Activated CD4-positive, CD25-positive, alpha-beta regulatory T cell (primary cell): Measurements from ENCODE around the gene C1orf198.

Source experiments
- DNase-seq, 4 experiments: peaks; one replicate each; lab custom pipeline; 2025; lab: John Stamatoyannopoulos, UW

Gene C1orf198

DNA sequence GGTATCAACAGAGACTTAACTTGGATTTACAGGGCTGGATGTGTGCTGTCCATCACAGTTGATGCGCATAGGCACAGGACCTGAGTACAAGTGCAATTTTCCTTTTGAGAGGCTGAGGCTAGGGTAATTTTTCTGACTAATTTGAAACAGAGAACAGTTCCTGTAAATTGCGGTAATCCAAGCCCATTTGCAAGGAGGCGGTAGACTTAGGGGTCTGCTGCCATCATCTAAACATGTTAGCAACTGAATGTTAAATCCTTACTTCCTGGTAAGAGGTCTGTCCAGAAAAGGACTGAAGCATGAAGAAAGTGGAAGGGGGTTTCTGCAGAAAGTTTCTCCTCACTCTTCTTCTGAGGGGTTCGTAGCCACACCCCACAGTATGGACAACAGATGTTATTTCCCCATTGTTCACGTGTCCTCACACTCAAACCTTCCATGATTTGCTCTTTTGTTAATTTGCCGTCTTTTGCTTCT, 23.7 kb upstream of the C1orf198 start:
- DNase-seq: no peak

DNA sequence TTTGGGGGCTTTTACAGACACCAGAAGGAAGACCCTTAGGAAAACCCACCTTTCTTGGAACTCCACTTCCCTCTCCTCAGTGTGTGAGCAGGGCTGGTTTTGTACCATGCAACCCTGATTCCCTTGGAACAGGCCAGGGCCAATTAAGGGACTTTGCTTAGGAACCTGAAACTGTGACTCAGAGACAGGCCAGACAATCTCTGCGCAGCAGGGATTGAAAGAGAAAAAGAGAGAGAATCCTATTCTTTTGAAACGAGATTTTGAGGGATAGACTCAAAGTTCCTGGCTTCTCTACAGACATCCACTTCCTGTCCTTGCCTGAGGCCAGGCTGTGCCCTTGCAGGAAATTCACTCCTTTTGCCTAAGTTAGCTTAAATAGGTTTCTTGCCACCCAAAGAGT, 23.1 kb upstream of the C1orf198 start:
- no peak for DNase-seq

DNA sequence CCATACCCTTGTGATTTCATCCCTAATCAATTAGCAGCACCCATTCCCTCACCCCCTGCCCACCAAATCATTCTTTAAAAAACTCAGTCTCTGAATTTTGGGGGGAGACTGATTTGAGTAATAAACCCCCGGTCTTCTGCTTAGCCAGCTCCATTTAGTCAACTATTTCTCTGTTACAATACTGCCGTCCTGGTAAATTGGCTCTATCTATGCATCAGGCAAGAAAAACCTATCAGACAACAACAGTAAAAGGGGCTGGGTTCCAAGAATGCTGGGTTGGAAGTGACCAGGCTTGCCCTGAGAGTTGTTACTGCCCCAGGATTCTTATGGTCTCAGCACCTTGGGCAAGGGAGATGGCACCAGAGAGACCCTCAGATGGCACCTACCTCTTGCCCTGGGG, 16.3 kb upstream of the C1orf198 start:
- no peak for DNase-seq

DNA sequence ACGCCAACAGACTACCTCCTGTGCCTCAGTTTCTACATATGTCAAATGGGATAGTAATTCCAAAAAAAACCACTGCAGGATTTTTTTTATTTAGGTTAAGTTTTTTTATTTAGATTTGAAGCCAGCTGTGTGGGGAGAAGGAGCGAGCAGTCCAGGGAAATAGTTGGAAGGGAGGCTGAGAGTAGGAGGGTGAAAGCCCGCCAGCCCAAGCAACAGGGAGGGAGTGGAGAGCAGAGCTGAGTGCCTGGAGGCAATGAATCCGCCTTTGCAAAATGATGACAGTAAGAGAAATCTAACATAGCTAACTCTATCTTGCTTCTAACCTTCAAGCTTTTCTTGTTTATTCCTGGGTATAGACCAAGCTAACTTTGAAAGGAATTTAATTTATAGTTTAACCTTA, 15.6 kb upstream of the C1orf198 start:
- no peak for DNase-seq

DNA sequence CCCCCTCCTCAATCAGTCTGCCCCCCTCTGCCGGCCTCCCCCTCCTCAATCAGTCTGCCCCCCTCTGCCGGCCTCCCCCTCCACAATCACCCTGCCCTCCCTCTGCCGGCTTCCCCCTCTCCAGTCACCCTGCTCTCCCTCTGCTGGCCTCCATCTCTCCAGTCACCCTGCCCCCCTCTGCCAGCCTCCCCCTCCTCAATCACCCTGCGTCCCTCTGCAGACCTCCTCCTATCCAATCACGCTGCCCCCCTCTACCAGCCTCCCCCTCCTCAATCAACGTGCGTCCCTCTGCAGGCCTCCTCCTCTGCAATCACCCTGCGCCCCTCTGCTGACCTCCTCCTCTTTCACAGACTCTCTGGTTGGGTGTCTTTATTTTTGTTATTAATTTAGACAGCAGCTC, 11.5 kb upstream of the C1orf198 start:
- DNase-seq: no peak

DNA sequence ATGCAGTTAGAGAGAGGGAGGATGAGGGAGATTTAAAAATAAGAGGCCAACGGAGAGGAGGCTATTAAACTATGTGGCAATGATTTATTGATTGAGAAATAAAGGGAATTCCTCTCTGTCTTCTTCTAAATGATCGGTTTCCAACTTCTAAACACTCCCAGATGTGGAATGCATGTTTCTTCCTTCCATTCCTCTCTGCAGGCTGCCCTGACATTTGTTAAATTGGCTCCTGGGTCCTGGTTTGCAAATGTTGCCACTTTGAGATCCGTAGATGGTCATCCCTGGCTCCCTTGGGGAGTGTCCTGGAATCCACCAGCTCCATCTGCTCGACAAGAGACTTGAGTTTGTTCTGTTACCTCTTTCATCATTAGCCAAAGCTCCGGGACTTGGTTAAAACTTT, 10.3 kb upstream of the C1orf198 start:
- DNase-seq: no peak

DNA sequence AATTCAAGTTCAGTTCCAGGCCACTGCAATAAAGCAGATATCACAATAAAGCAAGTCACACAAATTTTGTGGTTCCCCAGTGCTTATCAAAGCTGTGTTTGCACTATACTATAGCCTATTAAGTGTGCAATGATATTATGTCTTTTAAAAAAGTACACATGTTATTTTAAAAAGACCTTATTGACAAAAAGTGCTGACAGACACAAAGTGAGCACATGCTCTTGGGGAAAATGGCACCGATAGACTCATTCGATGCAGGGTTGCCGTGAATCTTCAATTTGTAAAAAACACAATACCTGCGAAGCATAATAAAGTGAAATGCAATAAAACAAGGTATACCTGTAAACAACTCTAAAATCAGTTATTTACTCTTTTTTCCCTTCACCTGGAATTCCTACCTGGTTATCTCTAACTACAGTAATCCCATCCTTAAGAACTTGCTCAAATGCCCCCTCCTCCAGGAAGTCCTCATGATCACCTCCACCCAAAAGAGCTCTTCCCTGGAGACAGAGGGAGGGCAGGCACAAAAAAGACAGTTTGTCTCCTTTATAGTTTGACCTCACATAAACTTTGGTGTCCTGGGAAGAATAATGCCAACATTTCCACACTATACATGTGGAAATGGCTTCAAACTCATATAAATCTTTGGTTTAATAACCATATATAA, 9.7 kb upstream of the C1orf198 start:
- no peak for DNase-seq

DNA sequence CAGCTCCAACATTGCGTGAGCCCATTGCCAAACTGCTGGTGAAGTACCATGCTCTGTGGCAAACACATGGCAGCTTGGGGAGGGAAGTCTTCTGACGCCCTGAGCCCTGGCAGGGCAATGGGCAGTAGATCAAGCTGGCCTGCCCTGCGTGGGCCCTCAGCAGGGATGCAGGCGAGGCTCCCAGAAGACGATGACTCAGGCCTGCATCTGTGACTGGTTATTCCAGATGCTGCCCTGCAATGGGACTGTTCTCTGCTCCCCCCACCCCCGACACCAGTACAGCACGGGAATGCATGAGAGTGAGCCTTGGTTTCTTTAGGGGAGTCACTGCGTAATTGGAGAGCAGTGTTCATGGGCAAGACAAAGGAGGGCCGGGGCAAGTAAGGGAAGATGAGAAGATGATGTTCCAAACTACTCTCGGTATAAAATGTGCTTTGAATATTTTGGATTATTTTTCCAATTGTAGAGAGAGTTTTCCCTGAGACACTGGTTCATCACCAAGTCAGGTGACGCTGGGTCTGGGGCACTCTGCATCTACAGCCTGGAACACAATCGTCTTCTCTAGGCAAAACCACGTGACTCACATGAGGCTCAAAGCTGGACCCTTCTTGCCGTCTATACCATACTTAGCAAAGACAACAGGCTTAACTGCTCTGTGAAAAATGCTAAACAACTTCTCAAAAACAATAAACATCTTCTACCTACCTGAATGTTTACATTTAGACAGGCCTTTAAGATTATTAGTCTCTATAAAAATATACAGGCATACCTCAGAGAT, 9.0 kb upstream of the C1orf198 start:
- no peak for DNase-seq

DNA sequence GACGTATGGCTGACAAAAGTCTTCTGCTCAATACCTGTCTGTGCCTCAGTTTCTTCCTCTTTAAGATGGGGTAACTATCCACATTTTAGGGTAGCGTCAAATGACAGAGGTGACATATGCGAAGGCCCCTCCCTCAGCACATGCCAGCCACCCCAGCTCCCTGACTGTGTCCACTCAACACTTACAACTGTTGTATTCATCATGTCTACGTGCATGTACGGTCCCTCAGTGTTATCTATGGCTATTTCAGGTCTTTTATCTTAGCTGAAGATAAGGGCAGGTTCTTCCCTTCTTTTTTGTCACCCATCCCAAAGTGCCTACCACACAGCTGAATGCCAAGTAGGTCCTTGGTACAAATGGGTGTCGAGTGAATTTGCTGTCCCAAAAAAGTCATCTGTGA, 8.3 kb upstream of the C1orf198 start:
- no peak for DNase-seq

DNA sequence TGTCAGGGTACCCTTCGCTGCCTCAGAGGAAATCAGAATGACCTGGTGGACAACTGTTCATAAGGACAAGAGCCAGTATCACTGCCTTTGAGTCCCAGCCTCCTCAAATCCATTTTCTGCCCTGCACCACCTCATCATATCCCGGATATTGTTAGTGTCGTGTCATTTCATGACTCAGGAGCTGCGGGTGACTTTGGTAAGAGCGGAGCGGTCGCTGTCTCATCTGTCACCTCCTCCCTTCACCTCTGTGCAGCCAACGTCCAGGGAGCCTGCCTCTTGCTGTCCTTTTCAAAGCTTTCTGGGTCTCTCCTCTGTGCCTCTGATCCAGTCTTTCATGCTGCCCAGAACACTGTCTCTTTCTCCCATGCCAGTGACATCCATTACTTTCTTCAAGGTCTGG, 7.0 kb upstream of the C1orf198 start:
- no peak for DNase-seq

DNA sequence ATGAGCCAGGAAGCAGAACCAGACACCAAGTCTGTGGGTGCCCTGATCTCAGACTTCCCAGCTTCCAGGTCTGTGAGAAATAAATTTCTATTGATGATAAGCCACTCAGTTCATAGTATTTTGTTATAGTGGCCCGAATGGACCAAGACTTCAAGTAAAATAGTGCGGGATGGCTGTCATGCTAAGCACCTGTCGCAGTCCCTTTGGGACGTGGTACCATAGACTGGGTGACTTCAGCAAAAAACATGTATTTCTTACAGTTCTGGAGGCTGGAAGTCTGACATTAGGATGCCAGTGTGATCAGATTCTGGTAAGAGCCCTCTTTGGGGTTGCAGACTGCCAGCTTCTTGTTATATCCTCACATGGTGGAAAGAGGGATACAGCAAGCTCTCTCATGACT, 2.6 kb upstream of the C1orf198 start:
- no peak for DNase-seq

DNA sequence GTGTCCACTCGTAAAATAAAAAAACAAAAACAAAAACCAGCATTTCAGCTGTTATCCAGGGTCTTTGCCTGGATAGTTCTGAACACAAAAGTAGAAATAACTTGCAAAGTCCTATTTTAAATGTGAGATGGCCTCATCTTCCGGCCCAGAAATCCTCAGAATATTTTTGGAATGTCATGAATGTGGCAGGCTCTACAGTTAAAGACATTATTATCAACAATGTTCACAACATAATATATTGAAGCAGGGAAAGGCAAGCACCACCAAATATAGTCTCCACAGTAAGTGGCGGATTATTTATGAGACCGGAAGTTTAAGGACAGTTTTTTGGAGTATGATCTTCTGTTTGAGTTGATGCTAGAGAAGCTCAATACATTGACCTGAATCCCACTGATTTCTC, 1.2 kb upstream of the C1orf198 start:
- no peak for DNase-seq

DNA sequence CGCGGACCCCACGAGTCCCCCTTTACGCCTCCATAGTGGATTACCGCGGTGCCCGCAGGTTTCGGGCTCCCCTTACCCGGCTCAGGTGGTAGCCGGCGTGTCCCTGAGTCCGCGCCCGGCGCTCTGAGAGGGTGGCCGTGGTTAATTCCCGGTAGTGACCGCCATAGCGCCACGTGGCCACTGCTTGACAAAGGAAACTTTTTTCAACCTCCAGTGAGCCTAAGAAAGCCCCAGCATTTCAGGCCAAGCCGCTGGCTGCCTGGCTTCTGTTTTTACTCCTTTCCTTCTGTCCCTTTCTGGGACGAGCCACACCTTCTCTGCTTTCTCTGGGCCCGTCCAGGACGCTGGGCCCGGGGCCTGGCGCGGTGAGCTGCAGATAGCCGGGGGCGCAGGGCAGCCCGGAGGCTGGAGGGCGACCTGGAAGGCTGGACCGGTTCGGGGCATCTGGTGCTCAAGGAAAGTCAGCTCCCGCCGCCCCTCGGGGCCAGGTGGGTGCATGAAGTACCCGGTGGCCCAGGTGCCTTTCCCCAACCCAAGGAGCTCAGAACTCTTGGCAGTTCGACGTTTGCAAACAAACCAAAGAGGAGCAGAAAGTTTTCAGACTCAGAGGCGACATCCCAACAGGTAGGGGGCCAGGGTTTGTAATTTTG, 540 bp upstream of the C1orf198 start:
- peak in 1 of 4 experiments; percentile 28 for DNase-seq

DNA sequence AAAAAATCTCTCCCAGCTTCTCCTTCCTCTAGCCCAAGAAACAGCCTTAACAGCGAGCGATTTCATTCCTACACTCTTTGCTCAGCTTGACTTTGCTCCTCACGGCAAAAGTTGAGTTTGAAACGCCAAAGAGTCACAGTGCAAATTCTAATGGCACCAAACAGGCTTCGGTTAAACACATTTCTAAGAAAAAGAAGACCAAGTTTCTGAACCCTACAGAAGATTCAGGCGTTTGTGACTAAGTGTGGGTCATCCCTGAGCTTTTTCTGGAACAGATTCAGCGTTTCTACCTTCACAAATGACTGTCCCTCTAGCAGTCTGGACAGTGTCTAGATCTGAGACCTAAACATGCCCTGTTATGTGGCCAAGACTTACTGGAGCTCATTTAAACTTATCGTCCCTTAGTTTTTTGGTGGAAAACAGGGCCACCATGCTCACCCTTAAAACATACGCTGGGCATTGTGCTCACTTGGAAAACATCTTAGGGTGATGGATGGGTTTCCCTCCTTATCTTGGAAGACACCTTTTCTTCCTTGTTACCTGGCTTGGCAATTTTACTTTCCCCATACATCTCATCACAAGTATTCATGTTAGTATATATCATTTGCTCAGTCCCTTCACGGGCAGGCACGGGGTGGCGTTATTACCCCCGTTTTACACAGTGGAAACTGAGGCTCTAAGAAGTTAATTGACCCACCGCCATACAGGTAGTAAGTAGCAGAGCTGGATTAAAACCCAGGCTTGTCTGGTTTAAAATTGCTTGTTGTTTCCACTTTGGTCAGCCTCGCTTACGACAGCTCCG, 1.0 kb downstream of the C1orf198 start:
- DNase-seq: no peak

DNA sequence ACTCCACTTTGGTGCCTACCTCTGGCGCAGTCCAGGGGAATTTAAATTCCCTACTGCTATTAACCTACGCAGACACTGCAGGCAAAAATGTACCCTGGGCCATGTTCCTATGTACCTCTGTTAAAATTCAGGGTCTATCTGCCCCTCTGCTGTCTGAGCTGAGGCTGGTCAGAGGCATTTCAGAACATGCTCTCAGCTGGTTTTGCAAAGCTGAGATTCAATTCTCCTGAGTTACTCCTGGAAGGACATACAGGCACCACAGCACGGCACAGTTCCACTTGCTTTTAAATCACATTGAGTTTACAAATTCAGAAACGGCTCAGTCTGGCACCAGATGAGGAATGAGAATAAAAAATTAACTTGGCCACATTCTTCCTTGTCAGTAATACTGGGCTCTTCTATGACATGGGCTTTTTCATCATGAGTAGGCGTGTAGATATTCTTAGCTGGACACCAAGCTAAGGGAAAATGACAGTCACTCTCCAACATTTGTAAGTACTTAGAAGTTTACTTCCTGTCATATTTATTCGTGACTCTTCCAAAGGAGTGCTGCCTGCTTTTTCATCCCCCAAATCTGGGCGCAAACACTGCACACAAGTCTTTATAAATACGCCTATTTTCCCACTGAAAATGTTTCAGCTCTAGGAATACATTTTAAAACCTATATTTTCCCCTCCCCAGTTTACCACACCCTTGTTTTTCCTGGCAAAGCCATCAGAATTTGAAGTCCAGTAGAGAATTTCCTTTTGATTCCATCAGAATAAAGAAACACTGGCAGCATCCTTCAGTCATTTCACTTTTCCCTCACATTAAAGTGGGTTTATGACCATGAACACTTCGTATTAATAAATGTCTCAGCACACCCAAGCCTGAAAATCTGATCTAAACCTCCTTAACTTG, 1.9 kb downstream of the C1orf198 start:
- DNase-seq: no peak

DNA sequence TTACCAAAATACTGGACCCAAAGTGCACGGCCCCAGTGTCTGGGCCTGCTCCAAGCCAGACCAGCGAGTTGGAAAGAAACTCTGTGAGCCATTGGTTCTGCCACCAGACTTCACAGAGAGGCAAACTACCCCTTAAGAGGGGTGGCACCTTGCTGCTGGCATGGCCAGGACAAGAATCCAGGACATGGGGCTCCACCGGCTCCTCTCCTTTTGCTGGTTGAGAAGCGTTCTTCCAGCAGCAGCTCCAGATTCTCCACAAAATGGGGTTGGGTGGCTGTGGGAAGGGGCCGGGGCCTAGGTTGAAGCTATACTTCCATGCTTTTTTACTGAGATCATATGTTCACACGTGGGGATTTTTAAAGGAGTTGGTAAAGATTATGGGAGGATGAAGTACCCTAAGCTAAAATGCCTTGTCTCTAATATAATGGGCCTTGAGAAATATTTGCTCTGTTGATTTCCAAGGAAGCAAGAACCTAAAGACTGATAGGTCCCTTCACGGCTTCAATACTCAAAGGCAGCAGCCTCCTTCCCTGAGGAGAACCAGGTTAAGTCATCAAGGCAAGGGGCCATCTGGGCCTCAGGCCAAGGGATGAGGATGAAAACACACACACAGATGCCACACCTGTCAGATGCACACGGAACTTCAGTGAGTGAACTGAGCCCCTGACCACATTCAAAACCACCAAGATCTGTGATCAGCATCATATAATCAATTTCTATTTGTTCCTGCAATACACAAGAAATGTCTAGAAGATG, 3.1 kb downstream of the C1orf198 start:
- DNase-seq: no peak

DNA sequence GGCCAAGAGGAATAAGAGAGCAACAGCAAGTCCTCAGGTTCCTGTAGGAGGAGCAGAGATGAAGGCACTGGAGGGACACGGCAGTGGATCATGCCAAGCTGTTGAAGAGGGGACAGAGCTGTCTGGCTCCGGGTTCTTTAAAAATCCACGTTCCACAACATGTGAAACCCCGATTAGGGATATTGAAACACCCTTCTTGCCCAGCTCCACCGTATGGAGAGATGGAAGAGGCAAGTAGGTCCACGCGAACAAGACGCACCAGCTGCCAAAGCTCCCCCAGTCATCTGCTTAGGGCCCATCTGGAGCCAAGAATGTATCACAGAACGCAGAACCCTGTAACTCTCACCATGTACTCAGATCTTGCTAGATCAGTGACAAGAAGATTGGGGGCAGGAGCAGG, 3.9 kb downstream of the C1orf198 start:
- DNase-seq: no peak

DNA sequence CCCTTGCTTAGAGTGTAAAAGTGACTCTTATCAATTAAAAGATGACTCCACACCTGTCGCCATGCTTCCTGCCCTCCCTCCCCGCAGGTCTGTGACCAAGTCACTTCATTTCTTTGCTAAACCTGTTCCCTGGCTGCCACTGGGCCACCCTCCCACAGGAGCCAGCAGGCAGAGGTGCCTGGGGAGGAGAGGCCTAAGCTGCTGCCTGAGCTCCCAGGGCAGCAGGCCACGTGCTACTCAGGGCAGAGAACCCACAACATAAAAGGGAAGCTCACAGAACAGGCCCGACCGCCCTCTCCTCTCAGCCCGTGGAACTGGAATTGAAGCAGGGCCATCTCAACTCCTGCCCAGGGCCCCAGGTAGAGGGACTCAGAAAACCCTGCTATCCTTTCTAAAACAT, 4.9 kb downstream of the C1orf198 start:
- DNase-seq: no peak

DNA sequence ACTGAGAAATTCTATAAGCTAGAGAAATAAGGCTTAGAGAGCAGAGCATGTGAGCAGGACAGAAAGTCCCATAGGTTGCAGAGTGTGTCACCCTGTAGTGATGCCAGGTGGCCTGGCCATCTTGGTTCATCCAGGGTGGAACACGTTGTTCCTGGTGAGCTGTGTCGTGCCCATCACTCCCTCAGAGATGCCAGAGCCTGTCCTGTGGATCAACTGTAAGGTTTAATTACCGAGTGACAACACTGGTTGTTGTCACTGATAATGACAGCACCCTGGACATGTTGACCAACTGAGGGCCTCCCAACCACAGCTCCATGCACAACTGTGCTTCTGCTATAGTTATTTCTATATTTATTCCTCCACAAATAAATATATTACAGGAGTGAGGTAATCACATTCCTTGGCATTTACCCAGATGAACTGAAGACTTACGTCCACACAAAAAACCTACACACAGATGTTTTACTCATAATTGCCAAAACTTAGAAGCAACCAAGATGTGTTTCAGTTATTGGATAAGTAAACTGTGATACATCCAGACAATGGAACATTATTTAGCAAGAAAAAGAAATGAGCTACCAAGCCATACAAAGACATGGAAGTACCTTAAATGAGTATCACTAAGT, 6.2 kb downstream of the C1orf198 start:
- DNase-seq: no peak

DNA sequence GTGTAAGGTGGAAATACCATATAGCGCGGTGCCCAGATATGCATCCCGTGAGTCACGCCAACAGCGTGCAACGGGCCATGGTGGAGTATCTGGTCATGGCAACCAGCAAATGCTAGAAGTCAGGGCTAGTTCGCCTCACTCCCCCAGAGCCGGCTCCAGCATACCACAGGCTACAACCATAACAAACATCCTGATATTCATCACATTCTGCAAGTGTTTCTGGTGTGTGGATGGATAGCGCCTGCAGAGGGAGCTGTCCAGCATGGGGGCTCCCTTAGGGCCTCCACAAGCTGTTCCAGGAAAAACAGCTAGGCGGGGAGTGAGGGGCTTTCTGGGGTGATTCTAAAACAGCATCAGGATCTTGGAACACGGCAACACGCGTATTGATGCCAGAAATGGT, 6.8 kb downstream of the C1orf198 start:
- DNase-seq: no peak
